Urinary bladder (tissue), 4 donors: ENCODE results near the gene PTPRN2. TPM values are rescaled to one million over a fixed set of nuclear protein-coding genes. Genes with fewer than 3 reads are reported as not detected.

Source experiments
- DNase-seq: peaks from one replicate; pipeline ENCODE4 v3.0.0-alpha.2; 2015; ENCODE audit errors: extremely low spot score
- H3K27ac ChIP-seq: one replicate; pipeline ENCODE4 v1.5.1; 2013; ENCODE audit warnings: low read depth, mild to moderate bottlenecking, moderate library complexity
- H3K36me3 ChIP-seq: one replicate; pipeline ENCODE4 v1.6.1; 2013; ENCODE audit warnings: mild to moderate bottlenecking, moderate library complexity; ENCODE audit not compliant: insufficient read depth
- H3K4me1 ChIP-seq: one replicate; pipeline ENCODE4 v1.6.1; 2013; ENCODE audit warnings: mild to moderate bottlenecking, moderate library complexity; ENCODE audit not compliant: insufficient read depth
- H3K4me3 ChIP-seq: one replicate; pipeline ENCODE4 v1.5.1; 2013; ENCODE audit warnings: low read depth, low read length
- WGBS: extraction: QIAGEN DNeasy Blood & Tissue Kit; methylation state at CpG from one replicate; pipeline ENCODE4 v1.1.7; 2013; 5-methylcytosine and 5-hydroxymethylcytosine counted together
- polyA plus RNA-seq: library from polyadenylated mRNA; stranded (reverse); fragments of 200-250 nt; gene quantifications from one replicate; pipeline ENCODE4 v1.2.3, GENCODE V29; 2013
- total RNA-seq: library from RNA; depleted of rRNA; stranded (reverse); fragments of >200 nt; gene quantifications from one replicate; pipeline ENCODE4 v1.2.3, GENCODE V29; 2014
- donor health status: healthy with polysubstance abuse.
- donor health status: healthy.

The PTPRN2 gene
- total and polyA plus RNA-seq, 2 donors = 2.8 to 4.4 TPM

- Histone ChIP-seq H3K27ac (no peak overlapping the region), H3K4me3 (no peak overlapping the region), H3K36me3 (no peaks in the 10 kb centered on the region), H3K4me1 (no peaks in the 10 kb centered on the region)
- DNase-seq = no peak
- 84% methylated on average over 8 of the region's 8 CpGs for WGBS
Observed at GRCh38 chr7:158611541-158611940, 23.9 kb upstream of the PTPRN2 start.

- no peak for DNase-seq
- 89% methylated on average over 7 of the region's 7 CpGs for WGBS
- Histone ChIP-seq H3K4me3 (no peak overlapping the region), H3K4me1 (no peaks in the 10 kb centered on the region), H3K36me3 (no peaks in the 10 kb centered on the region), H3K27ac (no peak overlapping the region)
Observed at GRCh38 chr7:158609313-158609974, 21.8 kb upstream of the PTPRN2 start.

- Histone ChIP-seq H3K36me3 (no peaks in the 10 kb centered on the region), H3K4me3 (no peak overlapping the region), H3K27ac (no peak overlapping the region), H3K4me1 (no peaks in the 10 kb centered on the region)
- WGBS = 82% methylated on average over 6 of the region's 6 CpGs
- no peak for DNase-seq
Observed at GRCh38 chr7:158607563-158607962, 19.9 kb upstream of the PTPRN2 start.

- no peak for DNase-seq
- H3K4me1 ChIP-seq = no peaks in the 10 kb centered on the region
- H3K36me3 ChIP-seq = no peaks in the 10 kb centered on the region
- H3K4me3 ChIP-seq = no peak overlapping the region
- WGBS = 92% methylated on average over 18 of the region's 18 CpGs
- H3K27ac ChIP-seq = no peak overlapping the region
Observed at GRCh38 chr7:158606671-158607424, 19.2 kb upstream of the PTPRN2 start.

GRCh38 chr7:158606129-158606528 lies 18.5 kb upstream of the PTPRN2 start:
- Histone ChIP-seq H3K27ac (no peak overlapping the region), H3K4me1 (no peaks in the 10 kb centered on the region), H3K4me3 (no peak overlapping the region), H3K36me3 (no peaks in the 10 kb centered on the region)
- DNase-seq = no peak
- WGBS = 62% methylated on average over 4 of the region's 4 CpGs

GRCh38 chr7:158603773-158604755 lies 16.4 kb upstream of the PTPRN2 start:
- H3K27ac ChIP-seq = no peak overlapping the region
- H3K36me3 ChIP-seq = no peaks in the 10 kb centered on the region
- H3K4me1 ChIP-seq = no peaks in the 10 kb centered on the region
- no peak for DNase-seq
- WGBS = 90% methylated on average over 23 of the region's 23 CpGs
- no peak overlapping the region for H3K4me3 ChIP-seq

- no peak overlapping the region for H3K4me3 ChIP-seq
- no peak overlapping the region for H3K27ac ChIP-seq
- H3K36me3 ChIP-seq = no peaks in the 10 kb centered on the region
- DNase-seq = no peak
- no peaks in the 10 kb centered on the region for H3K4me1 ChIP-seq
- 90% methylated on average over 22 of the region's 22 CpGs for WGBS
Observed at GRCh38 chr7:158602905-158603772, 15.5 kb upstream of the PTPRN2 start.

- Histone ChIP-seq H3K4me3 (no peak overlapping the region), H3K27ac (no peak overlapping the region), H3K36me3 (no peaks in the 10 kb centered on the region), H3K4me1 (no peaks in the 10 kb centered on the region)
- 97% methylated on average over 7 of the region's 7 CpGs for WGBS
- DNase-seq = no peak
Observed at GRCh38 chr7:158602041-158602440, 14.4 kb upstream of the PTPRN2 start.

GRCh38 chr7:158601090-158601489 lies 13.5 kb upstream of the PTPRN2 start:
- no peak overlapping the region for H3K4me3 ChIP-seq
- H3K36me3 ChIP-seq = no peaks in the 10 kb centered on the region
- H3K4me1 ChIP-seq = no peaks in the 10 kb centered on the region
- DNase-seq = no peak
- 72% methylated on average over 1 of the region's 1 CpG for WGBS
- H3K27ac ChIP-seq = no peak overlapping the region

- Histone ChIP-seq H3K27ac (no peak overlapping the region), H3K4me3 (no peak overlapping the region), H3K4me1 (no peaks in the 10 kb centered on the region), H3K36me3 (no peaks in the 10 kb centered on the region)
- 97% methylated on average over 4 of the region's 4 CpGs for WGBS
- DNase-seq = no peak
Observed at GRCh38 chr7:158596745-158597144, 9.1 kb upstream of the PTPRN2 start.

GRCh38 chr7:158596309-158596708 lies 8.7 kb upstream of the PTPRN2 start:
- Histone ChIP-seq H3K4me1 (no peaks in the 10 kb centered on the region), H3K36me3 (no peaks in the 10 kb centered on the region), H3K4me3 (no peak overlapping the region), H3K27ac (no peak overlapping the region)
- 96% methylated on average over 4 of the region's 4 CpGs for WGBS
- no peak for DNase-seq

- 67% methylated on average over 3 of the region's 3 CpGs for WGBS
- no peaks in the 10 kb centered on the region for H3K4me1 ChIP-seq
Observed at GRCh38 chr7:158595068-158595467, 7.4 kb upstream of the PTPRN2 start.

GRCh38 chr7:158592541-158592940 lies 4.9 kb upstream of the PTPRN2 start:
- no peaks in the 10 kb centered on the region for H3K4me1 ChIP-seq
- H3K36me3 ChIP-seq = no peaks in the 10 kb centered on the region
- H3K27ac ChIP-seq = no peak overlapping the region
- DNase-seq = no peak
- 94% methylated on average over 1 of the region's 1 CpG for WGBS
- no peak overlapping the region for H3K4me3 ChIP-seq

More at GRCh38 chr7:158595068-158595467, 7.4 kb upstream of the PTPRN2 start:
- DNase-seq = peak; percentile 47
- H3K27ac ChIP-seq = no peak overlapping the region
- H3K4me3 ChIP-seq = no peak overlapping the region
- no peaks in the 10 kb centered on the region for H3K36me3 ChIP-seq
